Stimulated activated CD8-positive, alpha-beta memory T cell treated with anti-CD3 and anti-CD28 coated beads, Interleukin-4, amount 100 ng/mL, for 24 hours (primary cell): Measurements from ENCODE around the gene WNT9B.
A peak's percentile ranks its signal among the peaks of the same experiment; 100 is the strongest.

Experiments used
- DNase-seq: peaks from one replicate; pipeline ENCODE4 v3.0.0-alpha.2; 2020; ENCODE audit warnings: low read depth

Gene WNT9B

GRCh38 chr17:46851029-46851741, at the start of gene WNT9B:
WNT9B (plus strand) TSS chr17:46851583; CDS start chr17:46851639, 56 bp downstream.
- DNase-seq, result no peak

- no peak for DNase-seq
Observed at GRCh38 chr17:46802800-46803199, 48.6 kb upstream of the WNT9B start.

GRCh38 chr17:46803544-46803943, 47.8 kb upstream of the WNT9B start:
- no peak for DNase-seq

GRCh38 chr17:46805771-46806170, 45.6 kb upstream of the WNT9B start:
- no peak for DNase-seq

GRCh38 chr17:46809110-46809571, 42.2 kb upstream of the WNT9B start:
- DNase-seq, result no peak

GRCh38 chr17:46810837-46811236, 40.5 kb upstream of the WNT9B start:
- DNase-seq, result no peak

GRCh38 chr17:46811978-46812583, 39.3 kb upstream of the WNT9B start:
- no peak for DNase-seq

GRCh38 chr17:46812624-46813318, 38.6 kb upstream of the WNT9B start:
- no peak for DNase-seq

- no peak for DNase-seq
Observed at GRCh38 chr17:46813920-46814319, 37.5 kb upstream of the WNT9B start.

GRCh38 chr17:46814446-46814845, 36.9 kb upstream of the WNT9B start:
- no peak for DNase-seq

GRCh38 chr17:46815474-46816353, 35.7 kb upstream of the WNT9B start:
- no peak for DNase-seq

- no peak for DNase-seq
Observed at GRCh38 chr17:46817151-46817900, 34.1 kb upstream of the WNT9B start.

GRCh38 chr17:46817901-46818209, 33.5 kb upstream of the WNT9B start:
- no peak for DNase-seq

GRCh38 chr17:46818316-46818928, 33.0 kb upstream of the WNT9B start, which contains the start of gene WNT3:
WNT3 (minus strand) TSS chr17:46818692; CDS start chr17:46818597, 95 bp downstream.
- peak; percentile 44 for DNase-seq

- no peak for DNase-seq
Observed at GRCh38 chr17:46818929-46819859, 32.2 kb upstream of the WNT9B start.

- no peak for DNase-seq
Observed at GRCh38 chr17:46819906-46820351, 31.5 kb upstream of the WNT9B start.

- DNase-seq, result no peak
Observed at GRCh38 chr17:46820592-46821450, 30.6 kb upstream of the WNT9B start.

GRCh38 chr17:46821482-46822387, 29.6 kb upstream of the WNT9B start:
- no peak for DNase-seq
